Upper lobe of left lung (tissue), 6 donors: ENCODE results near the gene STK39. TPM values are rescaled to one million over a fixed set of nuclear protein-coding genes. Genes with fewer than 3 reads are reported as not detected.

Experiments used
- ATAC-seq, 2 donors: fragments of 200-7000 bp; cut with Tn5 transposase; one replicate each; pipeline ENCODE4 v1.9.1; 2022; ENCODE audit warnings: mild to moderate bottlenecking in 2 of 2, moderate library complexity in 2 of 2; ENCODE audit not compliant: low FRiP score in 2 of 2
- DNase-seq, 2 donors: peaks; one replicate each; pipeline ENCODE4 v3.0.0-alpha.2; 2019 to 2020
- H3K27ac ChIP-seq, 4 donors: fragments of 200-600 bp; sonication (generic); one replicate each; pipeline ENCODE4 v1.5.1; 2016 to 2019
- H3K27me3 ChIP-seq, 4 donors: fragments of 200-600 bp; sonication (generic); one replicate each; pipeline ENCODE4 v1.5.1; 2017 to 2019
- H3K36me3 ChIP-seq, 4 donors: fragments of 200-600 bp; sonication (generic); one replicate each; pipeline ENCODE4 v1.5.1; 2016 to 2019
- H3K4me1 ChIP-seq, 4 donors: fragments of 200-600 bp; sonication (generic); one replicate each; pipeline ENCODE4 v1.5.1; 2018 to 2019
- H3K4me3 ChIP-seq, 4 donors: fragments of 200-600 bp; sonication (generic); one replicate each; pipeline ENCODE4 v1.5.1; 2017 to 2019; ENCODE audit warnings: mild to moderate bottlenecking in 2 of 4, moderate library complexity in 1 of 4
- H3K9me3 ChIP-seq, 4 donors: fragments of 200-600 bp; sonication (generic); one replicate each; pipeline ENCODE4 v1.5.1; 2018 to 2019
- CTCF ChIP-seq, 6 experiments: fragments of 450-650 bp in 4 of 6; fragments of 200-600 bp in 2 of 6; sonication (generic) in 2 of 6; IDR thresholded peaks; one replicate each; pipeline ENCODE4 v1.5.1; 2016 to 2019; ENCODE audit warnings: antibody characterized with exemption in 6 of 6
- EP300 ChIP-seq, 4 donors: sonication (generic); formaldehyde crosslinking; IDR thresholded peaks; one replicate each; pipeline ENCODE4 v1.5.1; 2017; ENCODE audit warnings: antibody characterized with exemption in 4 of 4, control low read depth in 2 of 4
- POLR2A ChIP-seq, 4 donors: fragments of 450-650 bp; IDR thresholded peaks; one replicate each; pipeline ENCODE4 v1.5.1; 2016 to 2017; ENCODE audit warnings: antibody characterized with exemption in 4 of 4, mild to moderate bottlenecking in 2 of 4
- POLR2AphosphoS5 ChIP-seq, 2 donors: sonication (generic); formaldehyde crosslinking; IDR thresholded peaks; one replicate each; pipeline ENCODE4 v1.5.1; 2017; ENCODE audit warnings: antibody characterized with exemption in 2 of 2
- WGBS, 2 donors: methylation state at CpG; one replicate each; pipeline ENCODE4 v1.1.5; 2017 to 2018; 5-methylcytosine and 5-hydroxymethylcytosine counted together
- total RNA-seq, 6 donors: library from RNA; depleted of rRNA in 4 of 6; stranded (reverse); fragments of >200 nt in 4 of 6; gene quantifications; one replicate each; pipeline versions ENCODE4 v1.1.0 to v1.2.1, GENCODE V29; 2016 to 2021
- donor health status: DM: no; HTN: no; CAD: no; lungs with moderate emphysema.
- donor health status: DM: no; HTN: yes; CAD: no; lungs with severe emphysema.

STK39 gene
- total RNA-seq, 6 donors from 2014 or later: 7.9 to 18.8 (median 12.1) TPM

- TF ChIP-seq POLR2A (IDR thresholded peaks at IDR 0.05): no peak
- no peak for TF ChIP-seq CTCF (IDR thresholded peaks at IDR 0.05)
- no peak for TF ChIP-seq EP300 (IDR thresholded peaks at IDR 0.05)
- TF ChIP-seq POLR2AphosphoS5 (IDR thresholded peaks at IDR 0.05): no peak
Observed at GRCh38 chr2:168246072-168246482, 1.3 kb downstream of the STK39 start.

GRCh38 chr2:168245074-168245825, 2.1 kb downstream of the STK39 start:
- DNase-seq: no peak
- peak overlapping the region in 1 of 4 donors; percentile 96 for H3K4me3 ChIP-seq
- H3K4me1 ChIP-seq: peaks cover 13 to 22% (median 18%) of the 10 kb centered on the region in 4 donors
- no peaks in the 10 kb centered on the region for H3K36me3 ChIP-seq
- H3K9me3 ChIP-seq: no peaks in the 10 kb centered on the region
- 79 to 83% methylated on average over 7 of the region's 7 CpGs for WGBS, 2 donors
- no peaks in the 10 kb centered on the region for H3K27me3 ChIP-seq
- no peak for ATAC-seq
- H3K27ac ChIP-seq: no peak overlapping the region
- TF ChIP-seq POLR2AphosphoS5 (IDR thresholded peaks at IDR 0.05): no peak
- TF ChIP-seq POLR2A (IDR thresholded peaks at IDR 0.05): no peak
- no peak for TF ChIP-seq EP300 (IDR thresholded peaks at IDR 0.05)
- no peak for TF ChIP-seq CTCF (IDR thresholded peaks at IDR 0.05)

More at GRCh38 chr2:168246072-168246482, 1.3 kb downstream of the STK39 start:
- DNase-seq (no peak), ATAC-seq (no peak)
- Histone ChIP-seq H3K9me3 (no peaks in the 10 kb centered on the region), H3K27ac (peak overlapping the region; percentile 65 to 84 (median 79)), H3K4me3 (peak overlapping the region in 3 of 4 donors; percentile 68 to 96 (median 89)), H3K4me1 (peaks cover 13 to 22% (median 18%) of the 10 kb centered on the region in 4 donors), H3K27me3 (no peaks in the 10 kb centered on the region), H3K36me3 (no peaks in the 10 kb centered on the region)
- WGBS, 2 donors: 24 to 26% methylated on average over 11 of the region's 11 CpGs

- WGBS, 2 donors: 68 to 73% methylated on average over 8 of the region's 8 CpGs
- DNase-seq (peak in 1 of 2 donors; percentile 40), ATAC-seq (no peak)
- TF ChIP-seq POLR2A (IDR thresholded peaks at IDR 0.05): no peak
- TF ChIP-seq EP300 (IDR thresholded peaks at IDR 0.05): no peak
- TF ChIP-seq POLR2AphosphoS5 (IDR thresholded peaks at IDR 0.05): no peak
- TF ChIP-seq CTCF (IDR thresholded peaks at IDR 0.05): no peak
- Histone ChIP-seq H3K27ac (no peak overlapping the region), H3K4me1 (peaks cover 13 to 22% (median 18%) of the 10 kb centered on the region in 4 donors), H3K36me3 (no peaks in the 10 kb centered on the region), H3K27me3 (no peaks in the 10 kb centered on the region), H3K4me3 (no peak overlapping the region), H3K9me3 (no peaks in the 10 kb centered on the region)
Observed at GRCh38 chr2:168244318-168244717, 3.1 kb downstream of the STK39 start.

GRCh38 chr2:168243061-168243460, 4.3 kb downstream of the STK39 start:
- 95 to 97% methylated on average over 5 of the region's 5 CpGs for WGBS, 2 donors
- H3K4me1 ChIP-seq: peaks cover 11 to 19% (median 17%) of the 10 kb centered on the region in 4 donors
- H3K9me3 ChIP-seq: no peaks in the 10 kb centered on the region
- no peak overlapping the region for H3K27ac ChIP-seq
- DNase-seq: no peak
- H3K4me3 ChIP-seq: no peak overlapping the region
- no peaks in the 10 kb centered on the region for H3K27me3 ChIP-seq
- TF ChIP-seq POLR2A (IDR thresholded peaks at IDR 0.05) (no peak), EP300 (IDR thresholded peaks at IDR 0.05) (no peak), CTCF (IDR thresholded peaks at IDR 0.05) (no peak), POLR2AphosphoS5 (IDR thresholded peaks at IDR 0.05) (no peak)
- ATAC-seq: no peak
- H3K36me3 ChIP-seq: no peaks in the 10 kb centered on the region
